IMR-90 (cell line): ENCODE results near the gene DNAJC6. TPM values are rescaled to one million over a fixed set of nuclear protein-coding genes. Genes with fewer than 3 reads are reported as not detected.

ENCODE experiments used
- ATAC-seq: fragments of 200-7000 bp; cut with Tn5 transposase; 2 replicates; pipeline ENCODE4 v1.9.1; 2020; ENCODE audit warnings: low read depth, mild to moderate bottlenecking, moderate library complexity
- BruUV-seq: library from RNA; stranded (reverse); fragments of 400-500 nt; replicated peaks from 2 replicates; lab custom pipeline; 2021; lab: Mats Ljungman, UMichigan
- CTCF ChIA-PET: fragments of 300-600 bp; formaldehyde crosslinking; extraction: SDS; loops from one replicate; lab custom pipeline; 2021; ENCODE audit warnings: antibody characterized with exemption; lab: Yijun Ruan, JAX
- POLR2A ChIA-PET: fragments of 300-600 bp; sonication (Branson Sonifier 250); formaldehyde crosslinking; loops from one replicate; lab custom pipeline; 2022; ENCODE audit warnings: antibody characterized with exemption; ENCODE audit not compliant: unreplicated experiment; lab: Charles Lee
- DNase-seq: peaks from one replicate; pipeline ENCODE4 v3.0.0; 2013
- H2AFZ ChIP-seq: replicated peaks from 2 replicates; pipeline ENCODE3; 2013; ENCODE audit warnings: low read length, mild to moderate bottlenecking; ENCODE audit not compliant: poor library complexity
- H2AK5ac ChIP-seq: 2 replicates; pipeline ENCODE4 v1.6.1; 2013; ENCODE audit warnings: low read depth, low read length, inconsistent platforms
- H2AK9ac ChIP-seq: replicated peaks from 2 replicates; pipeline ENCODE3; 2013; ENCODE audit warnings: mild to moderate bottlenecking, low read depth, low read length, moderate library complexity; ENCODE audit not compliant: poor library complexity
- H2BK120ac ChIP-seq: 2 replicates; pipeline ENCODE4 v1.6.1; 2013; ENCODE audit warnings: low read depth, low read length, inconsistent platforms
- H2BK15ac ChIP-seq: 3 replicates; pipeline ENCODE4 v1.6.1; 2013; ENCODE audit warnings: low read depth, low read length, inconsistent platforms
- H2BK20ac ChIP-seq: 2 replicates; pipeline ENCODE4 v1.6.1; 2013; ENCODE audit warnings: low read depth, mild to moderate bottlenecking, inconsistent platforms, low read length, moderate library complexity
- H2BK5ac ChIP-seq: 2 replicates; pipeline ENCODE4 v1.6.1; 2013; ENCODE audit warnings: mild to moderate bottlenecking, low read depth, low read length, inconsistent platforms; ENCODE audit not compliant: poor library complexity, severe bottlenecking
- H3K14ac ChIP-seq: replicated peaks from 2 replicates; pipeline ENCODE4 v1.6.1; 2013; ENCODE audit warnings: low read depth, low read length, inconsistent platforms
- H3K18ac ChIP-seq: 2 replicates; pipeline ENCODE4 v1.6.1; 2013; ENCODE audit warnings: low read depth, low read length, control low read depth
- H3K23ac ChIP-seq: 2 replicates; pipeline ENCODE4 v1.6.1; 2013; ENCODE audit warnings: low read depth, low read length, inconsistent platforms
- H3K27ac ChIP-seq: 2 replicates; pipeline ENCODE4 v1.5.1; 2013; ENCODE audit warnings: mild to moderate bottlenecking, control low read depth, low read length; ENCODE audit not compliant: insufficient read depth
- H3K27me3 ChIP-seq: 2 replicates; pipeline ENCODE4 v1.6.1; 2013; ENCODE audit warnings: low read length; ENCODE audit not compliant: control insufficient read depth, insufficient read depth
- H3K36me3 ChIP-seq: 2 replicates; pipeline ENCODE4 v1.6.1; 2013; ENCODE audit warnings: low read length, mixed read lengths; ENCODE audit not compliant: control insufficient read depth, insufficient read depth
- H3K4ac ChIP-seq: 2 replicates; pipeline ENCODE4 v1.6.1; 2013; ENCODE audit warnings: low read depth, low read length, inconsistent platforms
- H3K4me1 ChIP-seq: 2 replicates; pipeline ENCODE4 v1.6.1; 2013; ENCODE audit warnings: low read length, mixed read lengths; ENCODE audit not compliant: control insufficient read depth, insufficient read depth
- H3K4me2 ChIP-seq: 2 replicates; pipeline ENCODE4 v1.6.1; 2013; ENCODE audit warnings: low read depth, mild to moderate bottlenecking, control low read depth, low read length, moderate library complexity
- H3K4me3 ChIP-seq: 2 replicates; pipeline ENCODE4 v1.5.1; 2013; ENCODE audit warnings: low read depth, mild to moderate bottlenecking, control low read depth, low read length, moderate library complexity; ENCODE audit not compliant: insufficient read depth
- H3K56ac ChIP-seq: 2 replicates; pipeline ENCODE4 v1.6.1; 2013; ENCODE audit warnings: low read length, inconsistent platforms; ENCODE audit not compliant: insufficient read depth; ENCODE audit errors: extremely low read depth
- H3K79me1 ChIP-seq, 2 experiments: 2 replicates each; pipeline ENCODE4 v1.6.1; 2013; ENCODE audit warnings: low read length in 2 of 2, inconsistent platforms in 1 of 2, low read depth in 1 of 2
- H3K9ac ChIP-seq: 2 replicates; pipeline ENCODE4 v1.6.1; 2013; ENCODE audit warnings: low read depth, low read length, control low read depth
- H3K9me1 ChIP-seq: 2 replicates; pipeline ENCODE4 v1.6.1; 2013; ENCODE audit warnings: low read length, inconsistent platforms; ENCODE audit not compliant: insufficient read depth
- H3K9me3 ChIP-seq: 2 replicates; pipeline ENCODE4 v1.6.1; 2013; ENCODE audit warnings: low read length; ENCODE audit not compliant: control insufficient read depth, insufficient read depth
- H4K20me1 ChIP-seq: 2 replicates; pipeline ENCODE4 v1.6.1; 2013; ENCODE audit warnings: low read length, inconsistent platforms; ENCODE audit not compliant: insufficient read depth
- H4K5ac ChIP-seq: 2 replicates; pipeline ENCODE4 v1.6.1; 2013; ENCODE audit warnings: mild to moderate bottlenecking, low read depth, low read length, control low read depth
- H4K8ac ChIP-seq, 2 experiments: 2 replicates each; pipeline ENCODE4 v1.6.1; 2013; ENCODE audit warnings: low read depth in 2 of 2, low read length in 2 of 2, control low read depth in 1 of 2, inconsistent platforms in 1 of 2
- H4K91ac ChIP-seq: 2 replicates; pipeline ENCODE4 v1.6.1; 2013; ENCODE audit warnings: low read depth, low read length, inconsistent platforms; ENCODE audit not compliant: insufficient read depth
- BHLHE40 ChIP-seq: fragments of 150-350 bp; IDR thresholded peaks from 2 replicates; pipeline ENCODE4 v1.6.1; 2016; ENCODE audit warnings: mild to moderate bottlenecking, low read depth, low read length
- CEBPB ChIP-seq: IDR thresholded peaks from 2 replicates; pipeline ENCODE4 v1.6.1; 2012; ENCODE audit warnings: low read depth, low read length, improper control_type of control experiment
- MAFK ChIP-seq: IDR thresholded peaks from 2 replicates; pipeline ENCODE4 v1.6.1; 2012; ENCODE audit warnings: low read depth, low read length, improper control_type of control experiment
- MXI1 ChIP-seq: IDR thresholded peaks from 2 replicates; pipeline ENCODE4 v1.6.1; 2012; ENCODE audit warnings: low read depth, mild to moderate bottlenecking, low read length, moderate library complexity, borderline replicate concordance
- NFE2L2 ChIP-seq: fragments of 150-350 bp; IDR thresholded peaks from 2 replicates; pipeline ENCODE4 v1.6.1; 2016; ENCODE audit warnings: low read depth, mild to moderate bottlenecking, low read length
- POLR2A ChIP-seq: IDR thresholded peaks from 2 replicates; pipeline ENCODE4 v1.6.1; 2012; ENCODE audit warnings: mild to moderate bottlenecking, low read depth, low read length
- RCOR1 ChIP-seq: IDR thresholded peaks from 2 replicates; pipeline ENCODE4 v1.6.1; 2012; ENCODE audit warnings: mild to moderate bottlenecking, low read length, improper control_type of control experiment; ENCODE audit not compliant: insufficient replicate concordance
- SMC3 ChIP-seq: fragments of 150-350 bp; IDR thresholded peaks from 2 replicates; pipeline ENCODE4 v1.6.1; 2016; ENCODE audit warnings: low read depth, mild to moderate bottlenecking, antibody characterized with exemption, low read length, moderate library complexity
- WGBS, 2 experiments: methylation state at CpG; one replicate each; pipeline versions ENCODE4 v1.1.5 to v1.1.7; 2013; ENCODE audit warnings: missing lambda C conversion rate in 2 of 2; ENCODE audit not compliant: insufficient read length in 1 of 2; ENCODE audit errors: extremely low coverage in 2 of 2; 5-methylcytosine and 5-hydroxymethylcytosine counted together
- dilution Hi-C: fragments of 300-500 bp; cut with HindIII; formaldehyde crosslinking; loops from one replicate; pipeline ENCODE4 v1.14.3; 2018; ENCODE audit warnings: low sequenced_read_pairs; ENCODE audit not compliant: unreplicated experiment
- in situ Hi-C: fragments of 300-500 bp; cut with MboI; formaldehyde crosslinking; loops from 3 replicates; pipeline ENCODE4 v1.14.3; 2019; ENCODE audit warnings: low sequenced_read_pairs, inconsistent platforms, mixed read lengths
- intact Hi-C: fragments of 100-400 bp; cut with micrococcal nuclease; formaldehyde crosslinking; loops from 2 replicates; pipeline ENCODE4 v1.10.0; 2022
- polyA plus RNA-seq, 3 experiments: library from polyadenylated mRNA; depleted of rRNA; stranded (reverse); fragments of >200 nt; gene quantifications; 2 replicates each; pipeline ENCODE4 v1.2.3, GENCODE V29; 2012; ENCODE audit warnings: low replicate concordance in 1 of 3
- total RNA-seq: library from RNA; depleted of rRNA; stranded (reverse); fragments of >200 nt; gene quantifications from 2 replicates; pipeline ENCODE4 v1.2.3, GENCODE V29; 2012
- TF ChIP-seq, protein P1 (sequence below): fragments of 150-350 bp; IDR thresholded peaks from 2 replicates; pipeline ENCODE4 v1.6.1; 2016; ENCODE audit warnings: low read depth, mild to moderate bottlenecking, low read length, moderate library complexity, borderline replicate concordance

The DNAJC6 gene
- total and polyA plus RNA-seq, 2 of the 4 experiments (the other 2 are of a cell fraction): 0.05 to 0.18 TPM

DNA sequence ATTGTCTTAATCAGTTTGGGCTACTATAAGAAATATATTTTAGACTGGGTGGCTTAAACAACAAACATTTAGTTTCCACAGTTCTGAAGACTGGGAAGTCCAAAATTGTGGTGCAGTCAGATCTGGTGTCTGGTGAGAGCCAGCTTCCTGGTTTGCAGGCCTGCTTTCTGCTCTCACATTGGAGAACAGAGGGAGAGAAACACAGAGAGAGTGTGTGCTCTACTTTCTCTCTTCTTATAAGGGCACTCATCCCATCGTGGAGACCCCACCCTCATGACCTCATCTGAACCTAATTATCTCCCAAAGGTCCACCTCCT is 115.2 kb downstream of the DNAJC6 start:
- ATAC-seq (no peak), DNase-seq (no peak)
- WGBS, 2 experiments: no CpG with 5 or more reads among the region's 1 CpG
- Histone ChIP-seq H4K8ac (peak overlapping the region in 1 of 2 experiments; percentile 44; a peak in 2 of 4 replicates), H3K27ac (no peak overlapping the region), H3K4me2 (no peak overlapping the region), H4K20me1 (peaks cover 3% of the 10 kb centered on the region; the same call in 1 of the 2 replicates), H3K27me3 (no peaks in the 10 kb centered on the region), H3K79me1 (peaks cover 37 to 52% of the 10 kb centered on the region in 2 experiments), H3K23ac (no peak overlapping the region), H3K36me3 (peaks cover 19% of the 10 kb centered on the region), H2BK5ac (peak overlapping the region; percentile 78), H3K9me3 (no peaks in the 10 kb centered on the region), H4K91ac (peak overlapping the region; percentile 53; the same call in 1 of the 2 replicates), H3K9me1 (peaks cover 19% of the 10 kb centered on the region), H3K18ac (peak overlapping the region; percentile 55; the same call in 1 of the 2 replicates), H4K5ac (peak overlapping the region; percentile 29; the same call in 1 of the 2 replicates), H2AK9ac (no peak overlapping the region), H2BK15ac (no peak overlapping the region; the same call in 2 of the 3 replicates), H3K9ac (no peak overlapping the region), H3K4me1 (peaks cover 20% of the 10 kb centered on the region), H3K4me3 (no peak overlapping the region), H2AFZ (no peak overlapping the region), H2AK5ac (no peak overlapping the region; the same call in 1 of the 2 replicates), H3K56ac (no peak overlapping the region), H3K4ac (peak overlapping the region; percentile 34), H3K14ac (peak overlapping the region; percentile 8; the same call in 1 of the 2 replicates), H2BK20ac (peak overlapping the region; percentile 51; the same call in 1 of the 2 replicates), H2BK120ac (peak overlapping the region; percentile 54; the same call in 1 of the 2 replicates)
- dilution Hi-C loops (no loop called here), intact Hi-C loops (loop anchor here (5.0 kb wide), 2 partner anchors 172 to 523 kb away; no protein-coding TSS in a partner anchor), in situ Hi-C loops (loop anchor here (10.0 kb wide), 3 partner anchors 360 to 1020 kb away; no protein-coding TSS in a partner anchor)
- POLR2A ChIA-PET: no interaction called here
- CTCF ChIA-PET: interaction anchor here (1.2 kb wide), 1 partner anchor 12 kb away, joined by 5 read pairs; no protein-coding TSS in a partner anchor
- TF ChIP-seq MAFK (no peak), POLR2A (no peak), BHLHE40 (no peak), NFE2L2 (no peak), RCOR1 (no peak), SMC3 (no peak), CEBPB (no peak), MXI1 (no peak)
- TF ChIP-seq, protein P1, sequence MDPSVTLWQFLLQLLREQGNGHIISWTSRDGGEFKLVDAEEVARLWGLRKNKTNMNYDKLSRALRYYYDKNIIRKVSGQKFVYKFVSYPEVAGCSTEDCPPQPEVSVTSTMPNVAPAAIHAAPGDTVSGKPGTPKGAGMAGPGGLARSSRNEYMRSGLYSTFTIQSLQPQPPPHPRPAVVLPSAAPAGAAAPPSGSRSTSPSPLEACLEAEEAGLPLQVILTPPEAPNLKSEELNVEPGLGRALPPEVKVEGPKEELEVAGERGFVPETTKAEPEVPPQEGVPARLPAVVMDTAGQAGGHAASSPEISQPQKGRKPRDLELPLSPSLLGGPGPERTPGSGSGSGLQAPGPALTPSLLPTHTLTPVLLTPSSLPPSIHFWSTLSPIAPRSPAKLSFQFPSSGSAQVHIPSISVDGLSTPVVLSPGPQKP: no peak
- BruUV-seq: no TSS peak
